Measurements from ENCODE around the gene CCDC40.

GRCh38 chr17:80087346-80088265 lies 51.2 kb downstream of the CCDC40 start:
- TF ChIP-seq CTCF (conservative IDR thresholded peaks at IDR 0.05; ENCODE audit: low read depth, low read length) (no peak), EZH2 (IDR thresholded peaks at IDR 0.05; ENCODE audit: low read length, unreplicated experiment) (no peak)
